Measurements from ENCODE around the gene MYO5A. TPM values are rescaled to one million over a fixed set of nuclear protein-coding genes. Genes with fewer than 3 reads are reported as not detected.

Gene MYO5A
- total RNA-seq, 4 donors from 2014 or later = 22.0 to 37.4 (median 33.2) TPM

- 94% methylated on average over 5 of the region's 5 CpGs for WGBS
- Histone ChIP-seq H3K9me3 (no peaks in the 10 kb centered on the region), H3K27me3 (no peaks in the 10 kb centered on the region), H3K27ac (replicated peaks in 1 of 4) (no peak overlapping the region), H3K4me3 (no peak overlapping the region), H3K4me1 (no peaks in the 10 kb centered on the region), H3K36me3 (peaks cover 0 to 24% (median 2%) of the 10 kb centered on the region in 4 donors)
- TF ChIP-seq POLR2AphosphoS5 (IDR thresholded peaks at IDR 0.05) (no peak), CTCF (IDR thresholded peaks at IDR 0.05) (no peak), POLR2A (IDR thresholded peaks at IDR 0.05; ENCODE audit: low read depth) (no peak), EP300 (IDR thresholded peaks at IDR 0.05) (no peak)
- DNase-seq (ENCODE audit: extremely low spot score) = no peak
- intact Hi-C loops (cut with DNase I) = no loop called here
Observed at GRCh38 chr15:52397118-52397517, 131.6 kb downstream of the MYO5A start.

GRCh38 chr15:52394118-52394517 is 134.6 kb downstream of the MYO5A start:
- H3K36me3 ChIP-seq = peaks cover 0 to 48% (median 9%) of the 10 kb centered on the region in 4 donors
- no peak overlapping the region for H3K27ac ChIP-seq (replicated peaks in 1 of 4)
- 59% methylated on average over 3 of the region's 3 CpGs for WGBS
- no peak for DNase-seq (ENCODE audit: extremely low spot score)
- H3K27me3 ChIP-seq = no peaks in the 10 kb centered on the region
- no peak overlapping the region for H3K4me3 ChIP-seq
- no peaks in the 10 kb centered on the region for H3K4me1 ChIP-seq
- TF ChIP-seq EP300 (IDR thresholded peaks at IDR 0.05) (no peak), POLR2A (IDR thresholded peaks at IDR 0.05; ENCODE audit: low read depth) (no peak), CTCF (IDR thresholded peaks at IDR 0.05) (no peak), POLR2AphosphoS5 (IDR thresholded peaks at IDR 0.05) (no peak)
- H3K9me3 ChIP-seq = no peaks in the 10 kb centered on the region
- intact Hi-C loops (cut with DNase I) = no loop called here

GRCh38 chr15:52392008-52392687 is 136.5 kb downstream of the MYO5A start:
- H3K27me3 ChIP-seq = no peaks in the 10 kb centered on the region
- intact Hi-C loops (cut with DNase I) = no loop called here
- DNase-seq (ENCODE audit: extremely low spot score) = no peak
- WGBS = 81% methylated on average over 6 of the region's 6 CpGs
- H3K4me1 ChIP-seq = no peaks in the 10 kb centered on the region
- no peak overlapping the region for H3K27ac ChIP-seq (replicated peaks in 1 of 4)
- H3K36me3 ChIP-seq = peaks cover 11 to 60% (median 22%) of the 10 kb centered on the region in 4 donors
- H3K4me3 ChIP-seq = no peak overlapping the region
- TF ChIP-seq CTCF (IDR thresholded peaks at IDR 0.05) = no peak
- TF ChIP-seq POLR2A (IDR thresholded peaks at IDR 0.05; ENCODE audit: low read depth) = no peak
- TF ChIP-seq EP300 (IDR thresholded peaks at IDR 0.05) = no peak
- no peak for TF ChIP-seq POLR2AphosphoS5 (IDR thresholded peaks at IDR 0.05)
- no peaks in the 10 kb centered on the region for H3K9me3 ChIP-seq

- no peak overlapping the region for H3K4me3 ChIP-seq
- WGBS = 95% methylated on average over 4 of the region's 4 CpGs
- H3K27me3 ChIP-seq = no peaks in the 10 kb centered on the region
- H3K4me1 ChIP-seq = no peaks in the 10 kb centered on the region
- no peaks in the 10 kb centered on the region for H3K9me3 ChIP-seq
- H3K27ac ChIP-seq (replicated peaks in 1 of 4) = no peak overlapping the region
- TF ChIP-seq POLR2A (IDR thresholded peaks at IDR 0.05; ENCODE audit: low read depth) = no peak
- TF ChIP-seq CTCF (IDR thresholded peaks at IDR 0.05) = no peak
- TF ChIP-seq EP300 (IDR thresholded peaks at IDR 0.05) = no peak
- TF ChIP-seq POLR2AphosphoS5 (IDR thresholded peaks at IDR 0.05) = no peak
- H3K36me3 ChIP-seq = peaks cover 15 to 61% (median 23%) of the 10 kb centered on the region in 4 donors
- intact Hi-C loops (cut with DNase I) = no loop called here
- no peak for DNase-seq (ENCODE audit: extremely low spot score)
Observed at GRCh38 chr15:52391069-52391468, 137.6 kb downstream of the MYO5A start.

- intact Hi-C loops (cut with DNase I) = no loop called here
- Histone ChIP-seq H3K4me3 (no peak overlapping the region), H3K9me3 (no peaks in the 10 kb centered on the region), H3K36me3 (peaks cover 39 to 80% (median 52%) of the 10 kb centered on the region in 4 donors), H3K27ac (replicated peaks in 1 of 4) (no peak overlapping the region), H3K27me3 (no peaks in the 10 kb centered on the region), H3K4me1 (no peaks in the 10 kb centered on the region)
- no peak for DNase-seq (ENCODE audit: extremely low spot score)
- no peak for TF ChIP-seq POLR2AphosphoS5 (IDR thresholded peaks at IDR 0.05)
- no peak for TF ChIP-seq EP300 (IDR thresholded peaks at IDR 0.05)
- no peak for TF ChIP-seq CTCF (IDR thresholded peaks at IDR 0.05)
- TF ChIP-seq POLR2A (IDR thresholded peaks at IDR 0.05; ENCODE audit: low read depth) = no peak
Observed at GRCh38 chr15:52385670-52386069, 143.0 kb downstream of the MYO5A start.
